ENCODE measurements around the gene ARHGDIB. TPM values are rescaled to one million over a fixed set of nuclear protein-coding genes. Genes with fewer than 3 reads are reported as not detected.

Gene ARHGDIB
- total RNA-seq (100 to 1,000 TPM; 168 to 314 TPM), polyA plus RNA-seq (ENCODE audit: insufficient read length in 6 of 6) (10 to 100 TPM; 60.9 to 79.9 (median 73.9) TPM)
- long read RNA-seq, donor 1, transcript ARHGDIB-201 (6 exons, 1,256 nt), result major isoform, 49 of 73 reads
- long read RNA-seq, donor 1, partial matches to known transcripts, result 21 of 73 reads
- long read RNA-seq, donor 1, other reads (novel, unspliced or antisense), result 0 of 73 reads
- long read RNA-seq, donor 2, transcript ARHGDIB-201 (6 exons, 1,256 nt), result major isoform, 24 of 71 reads
- long read RNA-seq, donor 2, partial matches to known transcripts, result 44 of 71 reads
- long read RNA-seq, donor 2, other reads (novel, unspliced or antisense), result 0 of 71 reads
- long read RNA-seq, donor 3, transcript ARHGDIB-201 (6 exons, 1,256 nt), result major isoform, 28 of 39 reads
- long read RNA-seq, donor 3, partial matches to known transcripts, result 9 of 39 reads
- long read RNA-seq, donor 3, other reads (novel, unspliced or antisense), result 0 of 39 reads
- long read RNA-seq, donor 4, transcript ARHGDIB-201 (6 exons, 1,256 nt), result major isoform, 137 of 152 reads
- long read RNA-seq, donor 4, partial matches to known transcripts, result 5 of 152 reads
- long read RNA-seq, donor 4, other reads (novel, unspliced or antisense), result 9 of 152 reads
- long read RNA-seq, donor 5, transcript ARHGDIB-201 (6 exons, 1,256 nt), result major isoform, 38 of 60 reads
- long read RNA-seq, donor 5, partial matches to known transcripts, result 20 of 60 reads
- long read RNA-seq, donor 5, other reads (novel, unspliced or antisense), result 0 of 60 reads
- long read RNA-seq, donor 6, transcript ARHGDIB-201 (6 exons, 1,256 nt), result major isoform, 32 of 45 reads
- long read RNA-seq, donor 6, partial matches to known transcripts, result 10 of 45 reads
- long read RNA-seq, donor 6, other reads (novel, unspliced or antisense), result 0 of 45 reads
- long read RNA-seq, donor 7, transcript ARHGDIB-201 (6 exons, 1,256 nt), result major isoform, 9 of 9 reads
- long read RNA-seq, donor 7, partial matches to known transcripts, result 0 of 9 reads
- long read RNA-seq, donor 7, other reads (novel, unspliced or antisense), result 0 of 9 reads
- long read RNA-seq, donor 8, transcript ARHGDIB-201 (6 exons, 1,256 nt), result major isoform, 22 of 38 reads
- long read RNA-seq, donor 8, partial matches to known transcripts, result 15 of 38 reads
- long read RNA-seq, donor 8, other reads (novel, unspliced or antisense), result 0 of 38 reads
- long read RNA-seq, donor 9, result 0 reads
- long read RNA-seq, donor 10, transcript ARHGDIB-201 (6 exons, 1,256 nt), result major isoform, 482 of 532 reads
- long read RNA-seq, donor 10, transcript ARHGDIB-206 (7 exons, 859 nt), result minor isoform, 7 of 532 reads
- long read RNA-seq, donor 10, partial matches to known transcripts, result 20 of 532 reads
- long read RNA-seq, donor 10, other reads (novel, unspliced or antisense), result 21 of 532 reads
- long read RNA-seq, donor 11, transcript ARHGDIB-201 (6 exons, 1,256 nt), result major isoform, 22 of 27 reads
- long read RNA-seq, donor 11, partial matches to known transcripts, result 5 of 27 reads
- long read RNA-seq, donor 11, other reads (novel, unspliced or antisense), result 0 of 27 reads
- long read RNA-seq, donor 12, transcript ARHGDIB-201 (6 exons, 1,256 nt), result major isoform, 25 of 42 reads
- long read RNA-seq, donor 12, partial matches to known transcripts, result 16 of 42 reads
- long read RNA-seq, donor 12, other reads (novel, unspliced or antisense), result 0 of 42 reads

GRCh38 chr12:14961466-14962152, at the start of gene ARHGDIB:
Gene ARHGDIB (minus strand): TSS chr12:14961601. CDS start chr12:14950712, 10,889 bp downstream.
- Histone ChIP-seq H3K4me3 (peak within 1 kb of the TSS; percentile 36 to 53), H3K9me3 (no peaks in the 10 kb centered on the region), H3K27me3 (no peaks in the 10 kb centered on the region), H3K4me1 (peaks cover 3 to 80% of the 10 kb centered on the region in 2 donors), H3K36me3 (no peaks in the 10 kb centered on the region), H3K27ac (peak within 1 kb of the TSS; percentile 86 to 98)
- TF ChIP-seq CTCF (IDR thresholded peaks at IDR 0.05), result no peak
- DNase-seq (no peak), ATAC-seq (peak; percentile 74)
- intact Hi-C loops (cut with DNase I), result no loop called here

- Histone ChIP-seq H3K9me3 (no peaks in the 10 kb centered on the region), H3K27me3 (no peaks in the 10 kb centered on the region), H3K36me3 (no peaks in the 10 kb centered on the region), H3K4me3 (no peak overlapping the region), H3K4me1 (no peaks in the 10 kb centered on the region), H3K27ac (no peak overlapping the region)
- DNase-seq (no peak), ATAC-seq (peak; percentile 54)
- intact Hi-C loops (cut with DNase I), result no loop called here
- TF ChIP-seq CTCF (IDR thresholded peaks at IDR 0.05), result no peak
These were observed 49.8 kb upstream of the ARHGDIB start for GRCh38 chr12:15011162-15011561.

- Histone ChIP-seq H3K4me1 (no peaks in the 10 kb centered on the region), H3K9me3 (no peaks in the 10 kb centered on the region), H3K27me3 (no peaks in the 10 kb centered on the region), H3K36me3 (no peaks in the 10 kb centered on the region), H3K4me3 (no peak overlapping the region), H3K27ac (no peak overlapping the region)
- ATAC-seq (no peak), DNase-seq (no peak)
- intact Hi-C loops (cut with DNase I), result no loop called here
- no peak for TF ChIP-seq CTCF (IDR thresholded peaks at IDR 0.05)
These were observed 46.1 kb upstream of the ARHGDIB start for GRCh38 chr12:15007551-15007950.

GRCh38 chr12:15005064-15005463, 43.7 kb upstream of the ARHGDIB start:
- Histone ChIP-seq H3K36me3 (no peaks in the 10 kb centered on the region), H3K4me1 (no peaks in the 10 kb centered on the region), H3K4me3 (no peak overlapping the region), H3K27ac (no peak overlapping the region), H3K27me3 (peaks cover 0 to 3% of the 10 kb centered on the region in 2 donors), H3K9me3 (no peaks in the 10 kb centered on the region)
- intact Hi-C loops (cut with DNase I), result no loop called here
- peak; percentile 87 for ATAC-seq
- DNase-seq, result no peak
- no peak for TF ChIP-seq CTCF (IDR thresholded peaks at IDR 0.05)

Data from left lung (tissue), 14 donors.